Endothelial cell of umbilical vein (primary cell): ENCODE data around the gene HLX. TPM values are rescaled to one million over a fixed set of nuclear protein-coding genes. Genes with fewer than 3 reads are reported as not detected.

Experiments used
- BruUV-seq: library from RNA; stranded (reverse); fragments of 400-500 nt; replicated peaks from 2 replicates; lab custom pipeline; 2021; lab: Mats Ljungman, UMichigan
- CTCF ChIA-PET: fragments of 300-600, 350-600 bp; sonication (Branson Sonifier 250); formaldehyde crosslinking; loops from one replicate; lab custom pipeline; 2021; ENCODE audit warnings: antibody characterized with exemption, inconsistent platforms; lab: Charles Lee
- POLR2A ChIA-PET: fragments of 300-600, 350-600 bp; sonication (Branson Sonifier 250); formaldehyde crosslinking; loops from one replicate; lab custom pipeline; 2021; ENCODE audit warnings: antibody characterized with exemption, inconsistent platforms; lab: Charles Lee
- DNase-seq: peaks from one replicate; pipeline ENCODE4 v3.0.0-alpha.2; 2011; ENCODE audit warnings: low read depth, low spot score
- FAIRE-seq: peaks from 2 replicates; lab custom pipeline; 2011; peaks lifted over from hg19 to GRCh38; lab: Jason Lieb, UNC
- H2AFZ ChIP-seq: 2 replicates; pipeline ENCODE4 v1.6.0; 2012; ENCODE audit warnings: low read depth, low read length, control low read depth, inconsistent platforms
- H3K27ac ChIP-seq: 2 replicates; pipeline ENCODE4 v1.5.1; 2011; ENCODE audit warnings: low read depth, mild to moderate bottlenecking, control low read depth, low read length, moderate library complexity; ENCODE audit not compliant: insufficient read depth
- H3K27me3 ChIP-seq, 2 experiments: 2 replicates each; pipeline versions ENCODE4 v1.6.0 to v1.6.1; 2011; ENCODE audit warnings: low read length in 2 of 2, mixed read lengths in 1 of 2; ENCODE audit not compliant: control insufficient read depth in 2 of 2, insufficient read depth in 2 of 2
- H3K36me3 ChIP-seq, 2 experiments: 2 replicates in 1 of 2; 3 replicates in 1 of 2; pipeline ENCODE4 v1.5.1; 2011; ENCODE audit warnings: low read length in 2 of 2, mild to moderate bottlenecking in 1 of 2, moderate library complexity in 1 of 2; ENCODE audit not compliant: control insufficient read depth in 2 of 2, insufficient read depth in 2 of 2; ENCODE audit errors: extremely low read depth in 1 of 2
- H3K4me1 ChIP-seq: 3 replicates; pipeline ENCODE4 v1.5.1; 2011; ENCODE audit warnings: mild to moderate bottlenecking, low read length; ENCODE audit not compliant: control insufficient read depth, insufficient read depth; ENCODE audit errors: extremely low read depth
- H3K4me2 ChIP-seq: 2 replicates; pipeline ENCODE4 v1.6.1; 2011; ENCODE audit warnings: low read length, control low read depth, mixed read lengths; ENCODE audit not compliant: insufficient read depth
- H3K4me3 ChIP-seq, 3 experiments: fragments of 200-600 bp in 1 of 3; sonication (generic), shearing (Covaris generic) in 1 of 3; replicated peaks in 1 of 3; 2 replicates each; pipeline ENCODE4 v1.5.1; 2011 to 2016; ENCODE audit warnings: control low read depth in 3 of 3, low read length in 3 of 3, mild to moderate bottlenecking in 2 of 3, inconsistent platforms in 1 of 3, low read depth in 1 of 3, moderate library complexity in 1 of 3; ENCODE audit not compliant: insufficient read depth in 1 of 3
- H3K79me2 ChIP-seq: 2 replicates; pipeline ENCODE4 v1.6.0; 2012; ENCODE audit warnings: low read length, inconsistent platforms; ENCODE audit not compliant: control insufficient read depth, insufficient read depth
- H3K9ac ChIP-seq: replicated peaks from 2 replicates; pipeline ENCODE3; 2011; ENCODE audit warnings: low read length, control low read depth; ENCODE audit not compliant: insufficient read depth; ENCODE audit errors: extremely low read depth
- H3K9me1 ChIP-seq: replicated peaks from 3 replicates; pipeline ENCODE4 v1.6.0; 2011; ENCODE audit warnings: mild to moderate bottlenecking, low read length; ENCODE audit not compliant: control insufficient read depth, insufficient read depth; ENCODE audit errors: extremely low read depth
- H3K9me3 ChIP-seq: replicated peaks from 2 replicates; pipeline ENCODE4 v1.5.1; 2012; ENCODE audit warnings: low read length, inconsistent platforms; ENCODE audit not compliant: control insufficient read depth, insufficient read depth
- H4K20me1 ChIP-seq: replicated peaks from 2 replicates; pipeline ENCODE3; 2011; ENCODE audit warnings: mild to moderate bottlenecking, low read length; ENCODE audit not compliant: control insufficient read depth, insufficient read depth; ENCODE audit errors: extremely low read depth
- EZH2 ChIP-seq: IDR thresholded peaks from 2 replicates; pipeline ENCODE4 v1.6.1; 2012; ENCODE audit warnings: borderline replicate concordance, low read depth, mild to moderate bottlenecking, moderate library complexity, low read length, inconsistent platforms; ENCODE audit not compliant: severe bottlenecking
- FOS ChIP-seq: IDR thresholded peaks from 2 replicates; pipeline ENCODE4 v1.6.1; 2011; ENCODE audit warnings: mild to moderate bottlenecking, low read length, moderate library complexity, borderline replicate concordance; ENCODE audit not compliant: insufficient read depth
- GATA2 ChIP-seq: IDR thresholded peaks from 2 replicates; pipeline ENCODE4 v1.7.0; 2011; ENCODE audit warnings: low read depth, mild to moderate bottlenecking, moderate library complexity, mixed read lengths, low read length; ENCODE audit not compliant: insufficient read length, insufficient read depth
- JUN ChIP-seq: IDR thresholded peaks from 2 replicates; pipeline ENCODE4 v1.6.1; 2011; ENCODE audit warnings: borderline replicate concordance, low read depth; ENCODE audit not compliant: insufficient read length, insufficient read depth
- MYC ChIP-seq: IDR thresholded peaks from one replicate; pipeline ENCODE4 v1.6.1; 2011; ENCODE audit warnings: mild to moderate bottlenecking, low read depth, low read length
- POLR2A ChIP-seq: IDR thresholded peaks from 2 replicates; pipeline ENCODE4 v1.6.1; 2012; ENCODE audit warnings: low read depth, mild to moderate bottlenecking, control low read depth, low read length
- POLR2AphosphoS5 ChIP-seq: IDR thresholded peaks from 2 replicates; pipeline ENCODE4 v1.6.1; 2012; ENCODE audit warnings: low read depth, mild to moderate bottlenecking, control low read depth, low read length, moderate library complexity; ENCODE audit not compliant: insufficient read depth
- dilution Hi-C: fragments of 300-500 bp; cut with MboI; formaldehyde crosslinking; loops from one replicate; pipeline ENCODE4 v1.15.0; 2019; ENCODE audit warnings: low sequenced_read_pairs; ENCODE audit not compliant: extremely low pct_ligation_motif_present
- intact Hi-C: fragments of 100-400 bp; cut with micrococcal nuclease; formaldehyde crosslinking; loops from one replicate; pipeline ENCODE4 v1.10.0; 2022
- polyA plus RNA-seq, 4 experiments: library from polyadenylated mRNA; depleted of rRNA in 3 of 4; stranded (reverse) in 3 of 4; unstranded in 1 of 4; fragments of >200 nt; gene quantifications; 2 replicates each; pipeline versions ENCODE4 v1.2.1 to v1.2.3, GENCODE V29; 2011 to 2012; ENCODE audit warnings: missing spikeins in 1 of 4
- total RNA-seq: library from RNA; stranded (reverse); gene quantifications from 2 replicates; pipeline ENCODE4 v1.2.3, GENCODE V29; 2021
- TF ChIP-seq, protein P1 (sequence below), 2 donors: IDR thresholded peaks; 1 replicate in 1 of 2; 2 replicates in 1 of 2; pipeline ENCODE4 v1.5.1; 2011; ENCODE audit warnings: low read length in 2 of 2, mild to moderate bottlenecking in 2 of 2, moderate library complexity in 2 of 2, control low read depth in 1 of 2, inconsistent platforms in 1 of 2, low read depth in 1 of 2; ENCODE audit not compliant: insufficient read depth in 1 of 2; ENCODE audit errors: extremely low read depth in 1 of 2
- TF ChIP-seq, protein P2 (sequence below): IDR thresholded peaks from 2 replicates; pipeline ENCODE4 v1.6.1; 2011; ENCODE audit not compliant: insufficient read depth, insufficient read length

Gene HLX
- total and polyA plus RNA-seq, 2 donors (not counting 3 experiments of a cell fraction or from before 2014, with no cell fraction given): 7.5 to 39.1 TPM

DNA sequence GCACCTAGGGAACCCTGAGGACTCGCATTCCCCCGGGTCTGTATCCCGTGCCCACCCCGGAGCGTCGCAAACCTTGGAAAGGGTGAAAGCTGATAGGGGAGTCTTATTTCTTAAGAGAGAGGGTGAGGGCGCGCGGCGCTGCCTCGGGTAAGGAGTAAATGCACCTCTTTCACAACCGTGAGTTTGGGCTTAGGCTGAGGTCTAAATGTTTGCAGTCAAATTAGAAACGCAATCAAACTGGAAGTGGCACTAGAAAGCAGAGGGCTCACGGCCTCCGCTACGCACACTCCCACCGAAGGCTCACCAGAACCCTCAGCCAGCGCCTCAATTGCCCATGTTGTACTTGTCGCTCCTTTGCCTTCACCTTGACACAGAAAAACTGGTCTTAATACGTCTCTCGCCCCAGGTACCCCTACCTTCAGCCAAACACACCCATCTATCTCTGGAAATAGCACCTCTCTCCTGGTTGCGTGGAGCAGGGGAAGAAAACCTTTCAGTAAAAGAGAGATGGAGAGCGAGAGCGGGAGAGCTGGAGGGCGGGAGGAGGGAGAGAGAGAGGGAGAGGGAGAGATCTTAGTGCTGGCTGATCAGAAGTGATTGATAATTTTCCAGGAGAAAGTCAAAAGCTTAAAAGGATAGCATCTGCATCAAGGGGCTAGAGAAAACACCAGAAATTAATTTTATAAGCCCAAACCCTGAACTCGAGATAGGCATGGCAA lies 1.7 kb upstream of the HLX start:
- no peaks in the 10 kb centered on the region for H4K20me1 ChIP-seq
- ChIA-PET POLR2A (interaction anchor here (0.6 kb wide), 1 partner anchor 558 kb away, joined by 4 read pairs; no protein-coding TSS in a partner anchor), CTCF (interaction anchor here (1.0 to 8.1 kb wide), 10 partner anchors 25 to 1578 kb away, joined by 3 to 111 read pairs (median 8); no protein-coding TSS in a partner anchor)
- peak overlapping the region; percentile 9 for H2AFZ ChIP-seq
- H3K27me3 ChIP-seq: peaks cover 10 to 15% of the 10 kb centered on the region in 2 experiments
- H3K4me2 ChIP-seq: peak overlapping the region; percentile 81
- BruUV-seq: no TSS peak
- peak overlapping the region; percentile 80 for H3K9ac ChIP-seq
- dilution Hi-C loops (no loop called here), intact Hi-C loops (loop anchor here (1.0 to 5.0 kb wide), 4 partner anchors 15 to 885 kb away; no protein-coding TSS in a partner anchor)
- H3K4me3 ChIP-seq: peak overlapping the region in 2 of 3 experiments; percentile 3 to 23
- DNase-seq (no peak), FAIRE-seq (peak; percentile 24)
- no peaks in the 10 kb centered on the region for H3K79me2 ChIP-seq
- H3K27ac ChIP-seq: peak overlapping the region; percentile 77
- no peaks in the 10 kb centered on the region for H3K9me1 ChIP-seq
- peaks cover 41% of the 10 kb centered on the region for H3K4me1 ChIP-seq
- TF ChIP-seq JUN: no peak
- peak; percentile 3 for TF ChIP-seq EZH2
- peaks cover 0 to 4% of the 10 kb centered on the region in 2 experiments for H3K36me3 ChIP-seq
- no peaks in the 10 kb centered on the region for H3K9me3 ChIP-seq

DNA sequence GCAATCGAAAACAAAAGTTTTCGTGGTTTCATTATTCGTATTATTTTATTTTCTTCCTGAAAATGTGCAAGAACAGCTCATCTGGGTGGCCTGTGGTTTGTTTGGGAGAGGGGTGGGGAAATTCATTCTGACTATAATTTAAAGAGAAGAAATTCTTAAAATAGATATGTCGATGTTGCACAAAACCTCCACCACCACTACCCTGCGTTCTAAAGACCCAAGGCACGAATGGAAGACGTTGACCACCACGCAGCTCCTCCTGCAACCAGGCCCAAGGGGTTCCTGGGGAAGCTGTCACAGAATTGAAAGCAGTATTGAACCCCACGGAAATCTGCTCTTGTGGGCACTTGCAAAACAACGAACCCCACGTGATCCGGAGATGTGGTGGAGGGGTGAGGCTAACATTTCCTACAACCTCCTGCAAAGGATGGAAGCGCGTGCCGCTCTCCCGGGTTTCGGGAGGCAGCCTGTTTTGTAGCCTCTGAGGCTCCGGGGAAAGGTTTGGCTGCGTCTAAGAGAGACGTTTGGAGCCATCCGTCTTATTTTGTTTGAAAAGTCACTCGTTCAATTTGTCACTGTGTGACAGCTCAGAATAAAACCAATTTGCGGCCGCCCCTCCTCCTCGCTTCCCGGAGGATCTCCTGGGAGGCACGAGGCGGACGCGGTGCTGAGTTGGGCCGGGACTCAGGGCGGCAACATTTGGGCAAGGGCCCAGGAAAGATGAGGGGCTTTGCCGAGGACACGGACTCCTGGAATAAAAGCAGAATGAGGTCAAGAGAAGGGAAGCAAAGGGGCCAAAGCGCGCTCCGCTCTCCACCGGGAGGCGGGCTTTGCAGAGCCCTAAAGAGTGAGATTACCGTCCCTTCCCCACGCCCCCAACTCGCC lies 810 bp upstream of the HLX start:
- no peaks in the 10 kb centered on the region for H4K20me1 ChIP-seq
- H3K4me1 ChIP-seq: peaks cover 41% of the 10 kb centered on the region
- H3K9ac ChIP-seq: peak overlapping the region; percentile 67
- no peak for FAIRE-seq
- H3K27me3 ChIP-seq: peaks cover 6 to 15% of the 10 kb centered on the region in 2 experiments
- H2AFZ ChIP-seq: peak overlapping the region; percentile 80
- no peaks in the 10 kb centered on the region for H3K79me2 ChIP-seq
- H3K36me3 ChIP-seq: peaks cover 0 to 4% of the 10 kb centered on the region in 2 experiments
- H3K9me3 ChIP-seq: no peaks in the 10 kb centered on the region
- DNase-seq: no peak
- BruUV-seq: TSS peak; percentile 63
- dilution Hi-C loops: no loop called here
- ChIA-PET CTCF (interaction anchor here (0.7 to 8.1 kb wide), 13 partner anchors 10 to 1578 kb away, joined by 3 to 111 read pairs (median 4); no protein-coding TSS in a partner anchor), POLR2A (interaction anchor here (0.6 to 1.0 kb wide), 3 partner anchors 538 to 557 kb away, joined by 3 to 4 read pairs (median 3); no protein-coding TSS in a partner anchor)
- H3K4me2 ChIP-seq: peak overlapping the region; percentile 81
- H3K4me3 ChIP-seq: peak overlapping the region; percentile 80 to 87 (median 82)
- H3K9me1 ChIP-seq: no peaks in the 10 kb centered on the region
- TF ChIP-seq EZH2 (no peak), POLR2A (no peak), MYC (no peak), JUN (no peak), POLR2AphosphoS5 (no peak), GATA2 (no peak), FOS (no peak)
- TF ChIP-seq, protein P1, sequence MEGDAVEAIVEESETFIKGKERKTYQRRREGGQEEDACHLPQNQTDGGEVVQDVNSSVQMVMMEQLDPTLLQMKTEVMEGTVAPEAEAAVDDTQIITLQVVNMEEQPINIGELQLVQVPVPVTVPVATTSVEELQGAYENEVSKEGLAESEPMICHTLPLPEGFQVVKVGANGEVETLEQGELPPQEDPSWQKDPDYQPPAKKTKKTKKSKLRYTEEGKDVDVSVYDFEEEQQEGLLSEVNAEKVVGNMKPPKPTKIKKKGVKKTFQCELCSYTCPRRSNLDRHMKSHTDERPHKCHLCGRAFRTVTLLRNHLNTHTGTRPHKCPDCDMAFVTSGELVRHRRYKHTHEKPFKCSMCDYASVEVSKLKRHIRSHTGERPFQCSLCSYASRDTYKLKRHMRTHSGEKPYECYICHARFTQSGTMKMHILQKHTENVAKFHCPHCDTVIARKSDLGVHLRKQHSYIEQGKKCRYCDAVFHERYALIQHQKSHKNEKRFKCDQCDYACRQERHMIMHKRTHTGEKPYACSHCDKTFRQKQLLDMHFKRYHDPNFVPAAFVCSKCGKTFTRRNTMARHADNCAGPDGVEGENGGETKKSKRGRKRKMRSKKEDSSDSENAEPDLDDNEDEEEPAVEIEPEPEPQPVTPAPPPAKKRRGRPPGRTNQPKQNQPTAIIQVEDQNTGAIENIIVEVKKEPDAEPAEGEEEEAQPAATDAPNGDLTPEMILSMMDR (IDR thresholded peaks at IDR 0.05; ENCODE audit: extremely low read depth in 1 of 2, insufficient read depth in 1 of 2, low read depth in 1 of 2, low read length in 2 of 2): no peak
- TF ChIP-seq, protein P2, sequence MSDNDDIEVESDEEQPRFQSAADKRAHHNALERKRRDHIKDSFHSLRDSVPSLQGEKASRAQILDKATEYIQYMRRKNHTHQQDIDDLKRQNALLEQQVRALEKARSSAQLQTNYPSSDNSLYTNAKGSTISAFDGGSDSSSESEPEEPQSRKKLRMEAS: no peak
- intact Hi-C loops: loop anchor here (2.0 to 5.0 kb wide), 2 partner anchors 14 to 884 kb away; no protein-coding TSS in a partner anchor
- H3K27ac ChIP-seq: peak overlapping the region; percentile 21
